MM.1S (cell line): ENCODE data around the gene KRTAP4-2.

Source experiments
- CTCF ChIP-seq: fragments of 300-600 bp; sonication (generic); IDR thresholded peaks from 2 replicates; pipeline ENCODE4 v1.5.1; 2016; ENCODE audit warnings: antibody characterized with exemption, low read length, mixed read lengths
- EZH2 ChIP-seq: fragments of 300-600 bp; sonication (generic); optimal IDR thresholded peaks from 2 replicates; pipeline ENCODE3; 2017; ENCODE audit warnings: low read depth, mild to moderate bottlenecking, antibody characterized with exemption, low read length, mixed read lengths
- EZH2phosphoT487 ChIP-seq: fragments of 300-600 bp; sonication (generic); IDR thresholded peaks from 2 replicates; pipeline ENCODE4 v1.6.1; 2018; ENCODE audit warnings: antibody characterized with exemption, low read length

GRCh38 chr17:41150026-41150425, 28.0 kb downstream of the KRTAP4-2 start:
- TF ChIP-seq CTCF (no peak), EZH2 (no peak), EZH2phosphoT487 (no peak)
